HG02763 (cell line): Measurements from ENCODE around the gene SIN3B.
"Not testable (repeated sequence)": the region's sequence is repeated elsewhere in the genome, so short reads cannot be mapped to it uniquely, and the experiment has no call there.

ENCODE experiments used
- ATAC-seq: cut with Tn5 transposase; IDR thresholded peaks from one replicate; pipeline ENCODE4 v1.9.1; 2021; ENCODE audit warnings: mild to moderate bottlenecking, moderate library complexity; ENCODE audit not compliant: unreplicated experiment

SIN3B gene, protein sequence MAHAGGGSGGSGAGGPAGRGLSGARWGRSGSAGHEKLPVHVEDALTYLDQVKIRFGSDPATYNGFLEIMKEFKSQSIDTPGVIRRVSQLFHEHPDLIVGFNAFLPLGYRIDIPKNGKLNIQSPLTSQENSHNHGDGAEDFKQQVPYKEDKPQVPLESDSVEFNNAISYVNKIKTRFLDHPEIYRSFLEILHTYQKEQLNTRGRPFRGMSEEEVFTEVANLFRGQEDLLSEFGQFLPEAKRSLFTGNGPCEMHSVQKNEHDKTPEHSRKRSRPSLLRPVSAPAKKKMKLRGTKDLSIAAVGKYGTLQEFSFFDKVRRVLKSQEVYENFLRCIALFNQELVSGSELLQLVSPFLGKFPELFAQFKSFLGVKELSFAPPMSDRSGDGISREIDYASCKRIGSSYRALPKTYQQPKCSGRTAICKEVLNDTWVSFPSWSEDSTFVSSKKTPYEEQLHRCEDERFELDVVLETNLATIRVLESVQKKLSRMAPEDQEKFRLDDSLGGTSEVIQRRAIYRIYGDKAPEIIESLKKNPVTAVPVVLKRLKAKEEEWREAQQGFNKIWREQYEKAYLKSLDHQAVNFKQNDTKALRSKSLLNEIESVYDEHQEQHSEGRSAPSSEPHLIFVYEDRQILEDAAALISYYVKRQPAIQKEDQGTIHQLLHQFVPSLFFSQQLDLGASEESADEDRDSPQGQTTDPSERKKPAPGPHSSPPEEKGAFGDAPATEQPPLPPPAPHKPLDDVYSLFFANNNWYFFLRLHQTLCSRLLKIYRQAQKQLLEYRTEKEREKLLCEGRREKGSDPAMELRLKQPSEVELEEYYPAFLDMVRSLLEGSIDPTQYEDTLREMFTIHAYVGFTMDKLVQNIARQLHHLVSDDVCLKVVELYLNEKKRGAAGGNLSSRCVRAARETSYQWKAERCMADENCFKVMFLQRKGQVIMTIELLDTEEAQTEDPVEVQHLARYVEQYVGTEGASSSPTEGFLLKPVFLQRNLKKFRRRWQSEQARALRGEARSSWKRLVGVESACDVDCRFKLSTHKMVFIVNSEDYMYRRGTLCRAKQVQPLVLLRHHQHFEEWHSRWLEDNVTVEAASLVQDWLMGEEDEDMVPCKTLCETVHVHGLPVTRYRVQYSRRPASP

DNA sequence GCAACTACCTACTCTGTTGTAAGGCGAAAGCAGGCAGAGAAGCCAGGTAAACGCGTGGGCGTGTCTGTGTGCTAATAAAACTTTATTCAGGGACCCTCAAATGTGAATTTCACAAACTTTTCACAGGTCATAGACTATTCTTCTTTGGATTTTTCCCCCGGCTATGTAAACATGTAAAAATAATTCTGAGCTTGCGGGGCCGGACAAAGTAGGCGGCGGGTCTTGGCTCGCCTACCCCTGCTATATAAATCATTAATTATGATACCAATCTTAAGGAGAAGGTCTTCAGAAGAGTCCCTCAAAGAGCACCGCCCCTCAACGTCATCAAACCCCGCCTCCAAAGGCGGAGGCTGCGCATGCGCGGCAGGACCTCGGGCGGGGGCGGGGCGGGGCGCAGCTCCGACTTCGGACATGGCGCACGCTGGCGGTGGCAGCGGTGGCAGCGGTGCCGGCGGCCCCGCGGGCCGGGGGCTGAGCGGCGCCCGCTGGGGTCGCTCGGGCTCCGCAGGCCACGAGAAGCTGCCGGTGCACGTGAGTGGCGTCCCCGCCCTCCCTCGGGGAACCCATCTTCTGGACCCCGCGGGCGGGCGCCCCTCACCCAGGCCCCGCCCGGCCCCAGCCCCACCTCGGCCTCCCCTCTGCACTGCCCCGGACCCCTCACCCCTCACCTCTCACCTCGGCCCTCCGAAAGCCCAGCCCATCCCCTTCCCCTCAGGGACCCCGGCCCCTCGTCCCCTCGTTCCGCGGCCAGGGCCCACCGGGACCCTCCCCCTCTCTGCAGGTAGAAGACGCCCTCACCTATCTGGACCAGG is at the start of gene SIN3B:
SIN3B (plus strand) TSS at position 389 of the 812 bp plus-strand sequence; CDS start at position 412, 23 bp downstream.
- peak; percentile 76 for ATAC-seq

DNA sequence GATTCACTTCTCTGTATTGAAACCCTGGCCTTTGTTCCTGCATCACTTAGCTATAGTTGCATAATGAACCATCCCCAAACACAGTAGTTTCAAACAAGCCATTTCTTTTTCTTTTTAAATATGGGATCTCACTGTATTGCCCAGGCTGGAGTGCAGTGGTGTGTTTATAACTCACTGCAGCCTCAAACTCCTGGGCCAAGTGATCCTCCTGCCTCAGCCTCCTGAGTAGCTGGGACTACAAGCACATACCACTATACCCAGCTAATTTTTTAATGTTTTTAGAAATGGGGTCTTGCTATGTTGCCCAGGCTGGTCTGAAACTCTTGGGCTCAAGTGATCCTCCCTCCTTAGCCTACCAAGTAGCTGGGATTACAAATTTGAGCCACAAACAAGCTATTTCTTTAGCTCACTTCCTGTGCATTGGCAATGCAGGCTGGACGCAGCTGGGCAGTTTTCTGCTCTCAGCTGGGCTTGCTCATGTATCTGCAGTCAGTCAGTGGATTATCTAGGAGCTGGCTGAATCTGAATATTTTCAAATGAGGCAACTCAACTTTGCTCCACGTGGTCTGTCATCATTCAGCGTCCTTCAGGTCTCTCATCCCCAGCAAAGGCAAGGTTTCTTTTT is 49.5 kb upstream of the SIN3B start:
- ATAC-seq, result no peak

DNA sequence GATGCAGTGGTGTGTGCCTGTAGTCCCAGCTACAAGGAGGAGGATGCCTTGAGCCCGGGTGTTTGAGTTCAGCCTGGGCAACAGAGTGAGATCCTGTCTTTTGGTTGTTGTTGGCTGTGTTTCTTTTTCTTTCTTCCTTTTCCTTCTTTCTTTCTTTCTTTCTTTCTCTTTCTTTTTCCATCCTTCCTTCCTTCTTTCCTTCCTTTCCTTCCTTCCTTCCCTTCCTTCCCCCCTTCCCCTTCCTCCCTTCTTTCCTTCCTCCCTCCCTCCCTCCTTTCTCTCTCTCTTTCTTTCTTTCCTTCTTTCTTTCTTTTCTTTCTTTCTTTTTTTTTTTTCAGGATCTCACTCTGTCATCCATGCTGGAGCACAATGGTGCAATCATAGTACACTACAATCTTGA is 46.5 kb upstream of the SIN3B start:
- no peak for ATAC-seq

DNA sequence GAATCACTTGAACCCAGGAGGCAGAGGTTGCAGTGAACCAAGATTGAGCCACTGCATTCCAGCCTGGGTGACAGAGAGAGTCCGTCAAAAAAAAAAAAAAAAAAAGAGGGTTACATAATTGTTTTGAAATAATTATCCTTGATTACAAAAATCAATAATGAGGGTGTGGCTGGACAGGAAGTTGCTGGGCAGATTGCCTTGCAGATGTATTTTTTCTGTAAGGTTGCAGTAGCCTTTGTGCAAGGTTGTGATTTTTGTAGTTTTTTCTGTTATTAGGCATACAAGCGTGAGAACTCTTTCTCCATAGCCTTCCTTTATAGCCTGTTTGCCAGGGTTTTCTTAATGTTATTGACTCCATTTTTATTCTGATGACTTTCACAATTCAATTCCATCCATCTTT is 40.7 kb upstream of the SIN3B start:
- ATAC-seq, result no peak

DNA sequence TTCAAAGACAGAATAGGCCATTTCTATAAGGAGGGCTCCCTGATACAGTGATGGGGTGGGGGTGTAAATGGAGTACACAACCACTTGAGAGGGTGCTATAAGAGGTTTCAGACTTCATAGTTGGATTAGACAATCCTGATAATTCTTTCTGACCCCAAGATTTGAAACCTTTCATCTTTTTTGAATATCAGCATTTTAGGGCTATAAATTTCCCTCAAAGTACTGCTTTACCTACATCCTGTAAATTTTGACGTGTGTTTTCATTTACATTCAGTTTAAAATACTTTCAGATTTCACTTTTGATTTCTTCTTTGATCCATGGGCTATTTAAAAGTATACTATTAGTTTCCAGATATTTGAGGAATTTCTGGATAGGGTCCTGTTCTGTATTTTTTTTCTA is 40.0 kb upstream of the SIN3B start:
- ATAC-seq, result no peak

DNA sequence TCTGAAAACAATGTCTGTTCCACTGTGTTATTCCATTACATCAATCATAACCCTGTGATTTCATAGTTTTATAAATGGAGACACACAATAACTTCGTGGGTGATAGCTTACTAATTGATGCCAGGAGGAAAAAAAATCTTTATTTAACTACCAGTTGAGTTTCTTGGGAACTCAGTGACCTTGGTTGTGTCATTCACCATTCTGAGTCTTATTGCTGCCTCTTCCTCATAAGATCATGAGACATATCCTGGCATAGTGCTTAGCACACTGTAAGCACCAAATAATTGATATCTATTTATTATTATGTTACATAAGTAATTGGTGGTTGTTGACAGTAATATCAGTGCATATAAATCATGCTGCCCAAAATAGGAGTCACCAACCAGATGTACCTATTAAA is 39.1 kb upstream of the SIN3B start:
- no peak for ATAC-seq

DNA sequence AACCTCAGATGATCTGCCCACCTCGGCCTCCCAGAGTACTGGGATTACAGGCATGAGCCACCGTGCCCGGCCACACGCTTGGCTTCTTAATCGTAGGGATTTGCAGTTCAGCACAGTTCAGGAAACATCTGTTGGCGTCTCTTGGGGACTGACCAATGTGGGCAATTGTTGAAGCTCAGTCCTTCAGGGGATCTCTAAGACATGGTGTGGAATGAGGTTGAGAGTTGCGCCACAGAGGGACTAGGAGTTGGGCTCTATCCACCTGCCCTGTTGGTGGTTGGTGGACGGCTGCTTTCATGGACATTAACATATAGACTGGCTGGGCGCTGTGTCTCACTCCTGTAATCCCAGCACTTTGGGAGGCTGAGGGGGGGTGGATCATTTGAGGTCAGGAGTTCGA is 37.3 kb upstream of the SIN3B start:
- ATAC-seq, result no peak

DNA sequence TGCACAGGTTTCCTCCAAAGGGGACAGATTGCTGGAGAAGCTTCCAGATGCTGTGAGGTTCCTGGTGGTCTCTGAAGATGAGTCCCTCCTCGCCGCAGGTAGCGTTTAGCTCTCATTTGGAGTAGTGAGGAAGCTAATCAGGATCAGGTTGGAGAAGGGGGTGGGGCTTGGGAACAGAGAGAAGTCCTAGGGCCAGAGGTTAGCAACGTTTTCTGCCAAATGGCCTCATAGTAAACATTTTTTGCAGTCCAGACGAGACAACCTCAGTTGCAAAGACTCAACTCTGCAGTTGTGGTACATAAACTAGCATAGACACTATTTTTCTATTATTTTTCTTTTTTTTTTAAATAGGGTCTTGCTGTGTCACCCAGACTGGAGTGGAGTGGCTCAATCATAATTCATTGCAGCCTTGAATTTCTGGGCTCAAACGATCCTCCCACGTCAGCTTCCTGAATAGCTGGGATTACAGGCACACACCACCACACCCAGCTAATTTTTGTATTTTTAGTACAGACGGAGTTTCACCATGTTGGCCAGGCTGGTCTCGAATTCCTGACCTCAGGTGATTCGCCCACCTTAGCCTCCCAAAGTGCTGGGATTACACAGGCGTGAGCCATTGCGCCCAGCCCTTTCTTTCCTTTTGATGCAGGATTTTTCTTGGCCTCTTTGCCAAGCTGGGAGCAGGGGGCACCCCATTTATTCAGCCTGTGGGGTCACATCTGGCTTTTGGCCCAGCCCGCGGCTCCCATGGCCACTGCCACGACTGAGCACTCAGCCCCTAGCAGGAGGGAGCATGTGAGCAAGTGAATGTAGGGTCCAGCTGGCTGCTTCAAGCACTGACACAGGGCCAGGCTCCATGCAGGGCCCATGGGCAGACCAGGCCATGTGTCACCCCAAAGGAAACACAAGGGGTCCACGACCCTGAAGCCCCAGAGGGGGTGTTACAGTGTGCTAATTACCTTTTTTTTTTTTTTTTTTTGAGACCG is 34.4 kb upstream of the SIN3B start:
- ATAC-seq, result no peak

DNA sequence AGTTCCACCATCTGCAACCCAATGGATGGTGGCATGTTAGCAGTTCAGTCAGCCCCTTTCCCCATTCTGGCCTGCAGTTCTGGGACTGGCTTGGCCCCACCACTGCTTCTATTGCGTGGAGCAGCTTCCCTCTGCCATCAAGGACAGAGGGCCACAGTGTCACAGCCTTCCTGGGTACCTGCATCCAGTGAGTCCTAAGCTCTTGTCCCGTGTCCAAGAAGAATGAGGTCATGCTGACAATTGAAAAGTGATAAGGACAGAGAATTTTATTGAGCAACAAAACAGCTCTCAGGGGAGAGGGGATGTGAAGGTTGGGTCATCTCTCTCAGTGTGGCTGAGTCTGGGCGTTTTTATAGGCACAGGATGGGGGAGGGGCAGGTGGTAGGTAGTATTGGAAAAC is 33.5 kb upstream of the SIN3B start:
- ATAC-seq, result no peak

DNA sequence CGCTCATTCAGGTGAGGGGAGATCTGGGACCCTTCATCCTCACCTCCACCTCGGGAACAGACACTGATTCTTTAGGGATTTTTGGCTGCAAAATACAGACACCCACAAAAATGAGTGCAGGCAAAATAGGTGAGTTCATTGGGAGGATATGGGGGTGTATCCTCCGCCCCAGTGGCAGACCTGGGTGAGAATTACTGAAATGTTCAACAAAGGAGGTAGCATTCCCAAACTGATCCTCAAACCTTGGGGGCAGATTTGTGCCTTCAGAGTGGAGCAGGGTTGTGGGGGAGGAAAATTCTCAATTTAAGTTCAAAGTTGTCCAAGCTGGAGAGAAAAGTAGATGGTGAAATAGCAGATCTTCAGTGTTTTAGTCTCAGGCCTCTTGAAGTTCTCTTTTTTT is 31.3 kb upstream of the SIN3B start:
- ATAC-seq, result no peak

DNA sequence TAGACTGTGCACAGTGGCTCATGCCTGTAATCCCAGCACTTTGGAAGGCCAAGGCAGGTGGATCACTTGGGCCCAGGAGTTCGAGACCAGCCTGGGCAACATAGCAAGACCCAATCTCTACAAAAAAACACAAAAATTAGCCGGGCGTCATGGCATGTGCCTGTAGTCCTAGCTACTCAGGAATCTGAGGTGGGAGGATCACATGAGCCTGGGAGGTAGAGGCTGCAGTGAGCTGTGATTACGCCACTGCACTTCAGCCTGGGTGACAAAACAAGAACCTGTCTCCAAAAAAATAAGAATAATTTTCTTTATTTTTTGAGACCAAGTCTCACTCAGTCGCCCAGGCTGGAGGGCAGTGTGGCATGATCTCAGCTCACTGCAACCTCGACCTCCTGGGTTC is 30.9 kb upstream of the SIN3B start:
- not testable (repeated sequence) for ATAC-seq

DNA sequence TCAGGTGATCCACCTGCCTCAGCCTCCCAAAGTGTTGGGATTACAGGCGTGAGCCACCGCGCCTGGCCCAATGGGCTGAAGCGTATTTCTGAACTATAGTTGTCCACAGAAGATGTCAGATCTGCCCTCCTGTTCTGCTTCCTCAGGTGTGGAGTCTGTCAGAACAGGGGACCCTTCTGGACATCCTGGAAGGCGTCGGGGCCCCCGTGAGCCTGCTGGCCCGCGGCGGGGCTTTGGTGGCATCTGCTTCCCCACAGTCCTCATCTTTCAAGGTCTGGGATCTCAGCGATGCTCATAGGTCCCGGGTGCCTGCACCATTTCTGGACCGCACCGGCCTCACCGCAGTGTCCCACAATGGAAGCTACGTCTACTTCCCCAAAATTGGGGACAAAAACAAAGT is 29.5 kb upstream of the SIN3B start:
- no peak for ATAC-seq

DNA sequence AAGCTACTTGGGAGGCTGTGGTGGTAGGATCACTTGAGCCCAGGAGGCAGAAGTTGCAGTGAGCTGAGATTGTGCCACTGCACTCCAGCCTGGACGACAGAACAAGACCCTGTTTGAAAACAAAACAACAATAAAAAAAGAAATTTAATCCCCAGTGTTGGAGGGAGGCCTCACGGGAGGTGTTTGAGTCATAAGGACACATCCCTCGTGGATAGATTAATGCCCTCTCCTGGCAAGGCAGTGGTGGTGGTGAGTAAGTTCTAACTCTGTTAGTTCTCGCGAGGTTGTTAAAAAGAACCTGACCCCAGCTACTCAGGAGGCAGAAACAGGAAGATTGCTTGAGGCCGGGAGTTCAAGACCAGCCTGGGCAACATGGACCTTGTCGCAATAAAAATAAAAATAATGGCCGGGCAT is 27.6 kb upstream of the SIN3B start:
- ATAC-seq, result no peak

DNA sequence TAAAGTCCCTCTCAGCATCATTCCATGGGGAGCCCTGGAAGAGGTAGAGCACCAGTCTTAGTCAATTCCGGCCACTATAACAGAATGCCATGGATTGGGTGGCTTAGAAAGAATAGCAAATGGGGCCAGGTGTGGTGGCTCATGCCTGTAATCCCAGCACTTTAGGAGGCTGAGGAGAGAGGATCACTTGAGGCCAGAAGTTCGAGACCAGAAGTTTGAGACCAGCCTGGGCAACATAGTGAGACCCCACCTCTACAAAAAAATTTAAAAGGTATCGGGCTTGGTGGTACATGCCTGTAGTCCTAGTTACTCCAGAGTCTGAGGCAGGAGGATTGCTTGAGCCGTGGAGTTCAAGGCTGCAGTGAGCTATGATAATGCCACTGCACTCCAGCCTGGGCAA is 25.0 kb upstream of the SIN3B start:
- no peak for ATAC-seq

DNA sequence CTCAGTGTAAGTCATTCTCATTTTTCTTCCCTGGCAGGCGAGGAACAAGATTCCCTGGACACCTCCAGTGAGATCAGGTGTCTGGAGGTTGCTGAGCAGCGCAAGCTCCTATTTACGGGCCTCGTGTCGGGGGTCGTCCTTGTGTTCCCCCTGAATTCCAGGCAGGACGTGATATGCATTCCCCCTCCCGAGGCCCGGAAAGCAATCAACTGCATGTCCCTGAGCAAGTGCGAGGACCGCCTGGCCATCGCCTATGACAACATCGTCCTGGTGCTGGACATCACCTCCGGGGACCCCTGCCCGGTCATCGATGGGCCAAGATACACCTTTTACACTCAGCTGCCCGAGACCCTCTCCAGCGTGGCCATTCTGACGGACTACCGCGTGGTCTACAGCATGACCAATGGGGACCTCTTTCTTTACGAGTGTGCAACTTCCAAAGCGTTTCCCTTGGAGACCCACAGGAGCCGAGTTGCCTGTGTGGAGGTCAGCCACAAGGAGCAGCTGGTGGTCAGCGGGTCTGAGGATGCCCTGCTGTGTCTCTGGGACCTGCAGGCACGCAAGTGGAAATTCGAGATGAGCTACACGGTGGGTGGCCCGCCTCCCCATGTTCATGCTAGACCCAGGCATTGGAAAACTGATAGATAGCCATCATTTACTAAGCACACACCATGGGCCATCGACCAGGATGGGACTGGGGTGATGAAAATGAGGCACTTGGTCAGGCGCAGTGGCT is 21.5 kb upstream of the SIN3B start:
- no peak for ATAC-seq

DNA sequence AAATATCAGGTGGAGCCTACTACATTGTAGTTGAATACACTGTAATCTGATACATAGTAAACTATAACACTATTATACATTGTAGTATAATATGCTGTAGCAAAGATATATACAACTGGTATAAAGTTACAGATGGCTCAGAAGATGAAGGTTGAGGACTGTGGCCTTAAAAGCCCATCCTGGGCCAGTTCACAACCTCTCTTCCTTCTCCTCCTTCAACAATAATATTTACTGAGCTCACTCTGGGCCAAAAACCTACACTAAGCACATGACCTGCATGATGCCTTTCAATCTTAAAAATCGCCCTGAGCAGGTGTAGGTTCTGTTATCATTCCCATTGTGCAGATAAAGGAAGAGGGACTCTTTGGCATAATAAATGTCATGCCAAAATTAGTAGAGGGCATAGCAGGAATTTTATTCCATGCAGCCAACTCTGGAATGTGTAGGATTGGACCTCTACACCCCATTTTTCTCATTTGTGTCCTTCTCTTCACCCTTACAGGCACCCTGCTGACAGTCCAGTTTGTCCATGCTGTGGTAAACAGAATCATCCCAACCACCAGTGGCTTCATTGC is 14.6 kb upstream of the SIN3B start:
- ATAC-seq, result no peak

DNA sequence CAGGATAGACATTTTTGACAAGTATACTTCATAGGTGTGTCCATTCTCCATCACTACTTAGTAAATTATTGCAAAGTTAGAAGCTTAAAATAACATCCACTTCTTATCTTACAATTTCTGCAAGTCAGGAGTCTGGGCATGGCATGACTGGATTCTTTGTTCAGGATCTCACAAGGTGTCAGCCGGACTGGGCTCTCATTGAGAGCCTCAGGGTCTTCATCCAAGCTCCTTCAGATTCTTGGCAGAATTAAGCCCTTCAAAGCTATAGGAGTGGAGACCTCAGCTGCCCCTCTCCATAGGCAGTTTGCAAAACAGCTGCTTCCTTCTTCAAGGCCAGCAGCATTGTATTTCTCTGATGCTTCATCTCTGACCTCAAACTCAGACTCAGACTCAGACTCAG is 9.1 kb upstream of the SIN3B start:
- no peak for ATAC-seq

DNA sequence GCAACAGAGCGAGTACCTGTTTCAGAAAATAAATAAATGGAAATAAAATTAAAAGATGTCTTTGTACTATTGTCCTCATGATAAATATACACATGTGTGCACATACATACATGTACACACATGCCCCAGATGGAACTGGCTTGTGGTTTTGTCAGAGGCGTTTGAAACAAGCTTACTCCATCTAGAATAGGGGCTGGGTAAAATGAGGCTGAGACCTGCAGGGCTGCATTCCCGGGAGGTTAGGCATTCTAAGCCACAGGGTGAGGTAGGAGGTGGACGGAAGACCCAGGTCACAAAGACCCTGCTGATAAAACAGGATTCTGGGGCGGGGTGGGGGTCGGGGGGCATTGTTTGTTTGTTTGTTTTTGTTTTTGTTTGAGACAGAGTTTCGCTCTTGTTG is 8.1 kb upstream of the SIN3B start:
- no peak for ATAC-seq
